MM.1S (cell line): ENCODE data around the gene UQCR10.
"Not testable (repeated sequence)": the region's sequence is repeated elsewhere in the genome, so short reads cannot be mapped to it uniquely, and the experiment has no call there.

ENCODE experiments used
- DNase-seq: peaks from one replicate; pipeline ENCODE4 v3.0.0-alpha.2; 2015
- H2AFZ ChIP-seq: fragments of 300-600 bp; sonication (generic); 2 replicates; pipeline ENCODE4 v1.6.0; 2016; ENCODE audit warnings: antibody characterized with exemption, low read length
- H3F3A ChIP-seq: fragments of 300-600 bp; sonication (generic); 2 replicates; pipeline ENCODE4 v1.6.1; 2016; ENCODE audit warnings: mild to moderate bottlenecking, antibody characterized with exemption, low read length, moderate library complexity, mixed read lengths; ENCODE audit not compliant: insufficient read depth
- H3K27ac ChIP-seq: fragments of 300-600 bp; sonication (generic); 2 replicates; pipeline ENCODE4 v1.5.1; 2016; ENCODE audit warnings: mild to moderate bottlenecking, low read length
- H3K27me3 ChIP-seq: fragments of 300-600 bp; sonication (generic); replicated peaks from 2 replicates; pipeline ENCODE4 v1.6.0; 2016; ENCODE audit warnings: low read length; ENCODE audit not compliant: insufficient read depth
- H3K36me3 ChIP-seq: fragments of 300-600 bp; sonication (generic); replicated peaks from 2 replicates; pipeline ENCODE4 v1.6.1; 2016; ENCODE audit warnings: mild to moderate bottlenecking, low read length, mixed read lengths; ENCODE audit not compliant: insufficient read depth
- H3K4me1 ChIP-seq: fragments of 300-600 bp; sonication (generic); 2 replicates; pipeline ENCODE4 v1.6.1; 2016; ENCODE audit warnings: low read length, mixed read lengths
- H3K4me2 ChIP-seq: fragments of 300-600 bp; sonication (generic); 2 replicates; pipeline ENCODE4 v1.6.0; 2016; ENCODE audit warnings: low read depth, low read length
- H3K4me3 ChIP-seq: fragments of 300-600 bp; sonication (generic); 2 replicates; pipeline ENCODE4 v1.5.1; 2016; ENCODE audit warnings: low read length, mixed read lengths
- H3K79me2 ChIP-seq: fragments of 300-600 bp; sonication (generic); 2 replicates; pipeline ENCODE4 v1.6.1; 2016; ENCODE audit warnings: mixed run types, low read length, mixed read lengths
- H3K9ac ChIP-seq: fragments of 300-600 bp; sonication (generic); 2 replicates; pipeline ENCODE4 v1.6.1; 2016; ENCODE audit warnings: low read length, mixed read lengths
- H3K9me2 ChIP-seq: fragments of 300-600 bp; sonication (generic); replicated peaks from 2 replicates; pipeline ENCODE4 v1.6.1; 2016; ENCODE audit warnings: mild to moderate bottlenecking, low read length, mixed read lengths; ENCODE audit not compliant: insufficient read depth
- H3K9me3 ChIP-seq: fragments of 300-600 bp; sonication (generic); replicated peaks from 2 replicates; pipeline ENCODE4 v1.6.1; 2016; ENCODE audit warnings: mild to moderate bottlenecking, low read length, mixed read lengths; ENCODE audit not compliant: insufficient read depth
- H4K20me1 ChIP-seq: fragments of 300-600 bp; sonication (generic); 2 replicates; pipeline ENCODE4 v1.6.1; 2016; ENCODE audit warnings: mild to moderate bottlenecking, low read length, moderate library complexity, mixed read lengths; ENCODE audit not compliant: insufficient read depth
- CTCF ChIP-seq: fragments of 300-600 bp; sonication (generic); IDR thresholded peaks from 2 replicates; pipeline ENCODE4 v1.5.1; 2016; ENCODE audit warnings: antibody characterized with exemption, low read length, mixed read lengths
- EZH2 ChIP-seq: fragments of 300-600 bp; sonication (generic); optimal IDR thresholded peaks from 2 replicates; pipeline ENCODE3; 2017; ENCODE audit warnings: low read depth, mild to moderate bottlenecking, antibody characterized with exemption, low read length, mixed read lengths
- EZH2phosphoT487 ChIP-seq: fragments of 300-600 bp; sonication (generic); IDR thresholded peaks from 2 replicates; pipeline ENCODE4 v1.6.1; 2018; ENCODE audit warnings: antibody characterized with exemption, low read length

UQCR10 gene

GRCh38 chr22:29753808-29754657 is 13.1 kb upstream of the UQCR10 start:
- Histone ChIP-seq H3K27ac (no peak overlapping the region), H3K4me3 (no peak overlapping the region), H3K79me2 (no peaks in the 10 kb centered on the region), H3K9ac (no peak overlapping the region), H3K4me2 (no peak overlapping the region), H3F3A (0 out of 2 replicates have a peak, but pooled peaks cover 2% of the 10 kb centered on the region), H3K9me3 (no peaks in the 10 kb centered on the region), H3K36me3 (no peaks in the 10 kb centered on the region), H2AFZ (no peak overlapping the region), H3K4me1 (peaks cover 4% of the 10 kb centered on the region; the same call in 1 of the 2 replicates), H3K9me2 (no peaks in the 10 kb centered on the region), H3K27me3 (no peaks in the 10 kb centered on the region), H4K20me1 (no peaks in the 10 kb centered on the region)
- TF ChIP-seq EZH2phosphoT487 (no peak), CTCF (no peak), EZH2 (no peak)
- no peak for DNase-seq

GRCh38 chr22:29754658-29755395 is 12.3 kb upstream of the UQCR10 start:
- not testable (repeated sequence) for H3K36me3 ChIP-seq, H3K27me3 ChIP-seq, H4K20me1 ChIP-seq, H3K4me1 ChIP-seq, H2AFZ ChIP-seq, H3K9me3 ChIP-seq, H3K4me2 ChIP-seq, H3F3A ChIP-seq, H3K27ac ChIP-seq, DNase-seq, H3K4me3 ChIP-seq, H3K9me2 ChIP-seq, H3K9ac ChIP-seq, H3K79me2 ChIP-seq

- H3K9ac ChIP-seq: no peak overlapping the region
- DNase-seq: no peak
- H4K20me1 ChIP-seq: no peaks in the 10 kb centered on the region
- TF ChIP-seq CTCF (no peak), EZH2 (no peak), EZH2phosphoT487 (no peak)
- H3K4me1 ChIP-seq: no peaks in the 10 kb centered on the region
- no peaks in the 10 kb centered on the region for H3K36me3 ChIP-seq
- no peak overlapping the region for H3K27ac ChIP-seq
- H3K4me3 ChIP-seq: no peak overlapping the region
- H3K79me2 ChIP-seq: no peaks in the 10 kb centered on the region
- H3K9me3 ChIP-seq: no peaks in the 10 kb centered on the region
- no peaks in the 10 kb centered on the region for H3F3A ChIP-seq
- no peaks in the 10 kb centered on the region for H3K9me2 ChIP-seq
- no peaks in the 10 kb centered on the region for H3K27me3 ChIP-seq
- no peak overlapping the region for H2AFZ ChIP-seq
- no peak overlapping the region for H3K4me2 ChIP-seq
Measured at GRCh38 chr22:29755889-29756288, 11.3 kb upstream of the UQCR10 start.
